ENCODE data around the gene PRKN.

DNA sequence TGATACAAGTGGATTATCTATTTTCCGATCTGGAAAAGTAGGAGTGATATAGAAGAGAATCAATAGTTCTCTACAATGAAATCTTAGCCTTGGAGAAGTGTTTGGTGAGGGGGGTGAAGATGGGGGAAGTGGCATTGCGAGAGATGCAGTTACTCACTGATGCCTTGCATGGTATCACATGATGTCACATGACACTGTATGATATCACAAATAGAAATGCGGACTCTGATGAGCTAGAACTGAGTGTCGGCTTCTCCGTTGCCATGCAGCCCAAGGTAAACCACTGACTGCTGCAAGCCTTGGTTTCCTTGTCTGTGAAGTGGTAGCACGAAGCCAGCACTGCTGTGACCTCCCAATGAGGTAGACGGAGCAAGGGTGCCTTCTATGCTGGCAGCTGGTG lies 1050.4 kb downstream of the PRKN start:
- no peak for TF ChIP-seq EP300 (IDR thresholded peaks at IDR 0.05; ENCODE audit: low read depth)
- no peak for TF ChIP-seq CTCF (IDR thresholded peaks at IDR 0.05)
- no peak for TF ChIP-seq POLR2A (IDR thresholded peaks at IDR 0.05)
- no peak for TF ChIP-seq POLR2AphosphoS5 (IDR thresholded peaks at IDR 0.05)
